Peyer's patch (tissue), 4 donors: Measurements from ENCODE around the gene MAST2.

Experiments used
- CTCF ChIP-seq, 6 experiments: fragments of 450-650 bp in 4 of 6; fragments of 200-600 bp in 2 of 6; sonication (generic) in 1 of 6; IDR thresholded peaks; one replicate each; pipeline ENCODE4 v1.5.1; 2017 to 2019; ENCODE audit warnings: antibody characterized with exemption in 6 of 6, mild to moderate bottlenecking in 3 of 6, moderate library complexity in 1 of 6
- POLR2A ChIP-seq, 2 donors: fragments of 450-650 bp; IDR thresholded peaks; one replicate each; pipeline ENCODE4 v1.5.1; 2017; ENCODE audit warnings: antibody characterized with exemption in 2 of 2, mild to moderate bottlenecking in 2 of 2, moderate library complexity in 2 of 2

- TF ChIP-seq CTCF (IDR thresholded peaks at IDR 0.05) (no peak), POLR2A (IDR thresholded peaks at IDR 0.05) (no peak)
These were observed 16.8 kb downstream of the MAST2 start for GRCh38 chr1:45820173-45820572.
